A673 (cell line): ENCODE measurements around the gene RTN4RL2. TPM values are rescaled to one million over a fixed set of nuclear protein-coding genes. Genes with fewer than 3 reads are reported as not detected.

Source experiments
- BruUV-seq: library from RNA; stranded (reverse); fragments of 400-500 nt; replicated peaks from 2 replicates; lab custom pipeline; 2021; lab: Mats Ljungman, UMichigan
- CTCF ChIA-PET: fragments of 300-600 bp; sonication (Branson Sonifier 250); formaldehyde crosslinking; loops from one replicate; lab custom pipeline; 2022; ENCODE audit warnings: antibody characterized with exemption; lab: Charles Lee
- POLR2A ChIA-PET: fragments of 300-600 bp; sonication (Branson Sonifier 250); formaldehyde crosslinking; loops from one replicate; lab custom pipeline; 2022; ENCODE audit warnings: antibody characterized with exemption; ENCODE audit not compliant: low non-redundant PET; lab: Charles Lee
- DNase-seq: peaks from one replicate; pipeline ENCODE4 v3.0.0-alpha.2; 2015; ENCODE audit warnings: low spot score
- H3K27ac ChIP-seq: fragments of 200-600 bp; sonication (generic); 2 replicates; pipeline ENCODE4 v1.5.1; 2016; ENCODE audit warnings: mixed run types, low read depth, mild to moderate bottlenecking, mixed read lengths, antibody characterized with exemption, low read length; ENCODE audit not compliant: poor library complexity, severe bottlenecking
- H3K27me3 ChIP-seq: fragments of 200-600 bp; sonication (generic); replicated peaks from 2 replicates; pipeline ENCODE4 v1.6.1; 2017; ENCODE audit warnings: mixed run types, low read depth, mild to moderate bottlenecking, mixed read lengths, antibody characterized with exemption, low read length; ENCODE audit not compliant: insufficient read depth, poor library complexity
- H3K36me3 ChIP-seq: fragments of 200-600 bp; sonication (generic); 2 replicates; pipeline ENCODE4 v1.6.1; 2016; ENCODE audit warnings: mixed run types, mild to moderate bottlenecking, mixed read lengths, antibody characterized with exemption, low read length; ENCODE audit not compliant: insufficient read depth, poor library complexity, severe bottlenecking
- H3K4me1 ChIP-seq: fragments of 200-600 bp; sonication (generic); 2 replicates; pipeline ENCODE4 v1.6.1; 2017; ENCODE audit warnings: mixed run types, mild to moderate bottlenecking, mixed read lengths, antibody characterized with exemption, low read length; ENCODE audit not compliant: insufficient read depth, poor library complexity, severe bottlenecking
- H3K4me3 ChIP-seq: fragments of 200-600 bp; sonication (generic); 2 replicates; pipeline ENCODE4 v1.5.1; 2016; ENCODE audit warnings: low read depth, mixed run types, mild to moderate bottlenecking, mixed read lengths, low read length; ENCODE audit not compliant: poor library complexity, severe bottlenecking
- H3K9me3 ChIP-seq: fragments of 200-600 bp; sonication (generic); 2 replicates; pipeline ENCODE4 v1.6.1; 2016; ENCODE audit warnings: mixed run types, low read depth, mild to moderate bottlenecking, mixed read lengths, antibody characterized with exemption, low read length; ENCODE audit not compliant: poor library complexity, severe bottlenecking
- CTCF ChIP-seq: fragments of 300-800, 200-600 bp; sonication (generic); conservative IDR thresholded peaks from 2 replicates; pipeline ENCODE4 v1.5.1; 2017; ENCODE audit warnings: low read depth, mild to moderate bottlenecking, antibody characterized with exemption, low read length, moderate library complexity, mixed read lengths
- EZH2 ChIP-seq: fragments of 200-600 bp; sonication (generic); IDR thresholded peaks from 2 replicates; pipeline ENCODE4 v1.6.1; 2017; ENCODE audit warnings: borderline replicate concordance, low read depth, mild to moderate bottlenecking, mixed read lengths, antibody characterized with exemption, low read length; ENCODE audit not compliant: poor library complexity, severe bottlenecking
- intact Hi-C: fragments of 100-400 bp; cut with micrococcal nuclease; formaldehyde crosslinking; loops from one replicate; pipeline ENCODE4 v1.10.0; 2022; ENCODE audit not compliant: unreplicated experiment
- total RNA-seq: library from RNA; stranded (reverse); gene quantifications from 2 replicates; pipeline ENCODE4 v1.2.3, GENCODE V29; 2021

RTN4RL2 gene
- total RNA-seq, 1 experiment from 2014 or later = 5.2 TPM

- TF ChIP-seq CTCF (peak; percentile 96), EZH2 (no peak)
Observed at GRCh38 chr11:57480409-57481137, 20.2 kb downstream of the RTN4RL2 start.

GRCh38 chr11:57481315-57481714 is 21.0 kb downstream of the RTN4RL2 start:
- H3K9me3 ChIP-seq = no peaks in the 10 kb centered on the region
- H3K27me3 ChIP-seq = no peaks in the 10 kb centered on the region
- intact Hi-C loops = no loop called here
- H3K4me1 ChIP-seq = peaks cover 16% of the 10 kb centered on the region
- no peak for DNase-seq
- TF ChIP-seq EZH2 = no peak
- no peak for TF ChIP-seq CTCF
- H3K36me3 ChIP-seq = no peaks in the 10 kb centered on the region
- ChIA-PET POLR2A (no interaction called here), CTCF (interaction anchor here (0.7 to 1.0 kb wide), 2 partner anchors 9 to 23 kb away, joined by 4 to 6 read pairs; no protein-coding TSS in a partner anchor)
- H3K4me3 ChIP-seq = no peak overlapping the region
- no peak overlapping the region for H3K27ac ChIP-seq
- BruUV-seq = no TSS peak

More at GRCh38 chr11:57480409-57481137, 20.2 kb downstream of the RTN4RL2 start:
- H3K4me1 ChIP-seq = peaks cover 16% of the 10 kb centered on the region
- peak; percentile 87 for DNase-seq
- intact Hi-C loops = loop anchor here (1.0 kb wide), 1 partner anchor 22 kb away; no protein-coding TSS in a partner anchor
- no peaks in the 10 kb centered on the region for H3K36me3 ChIP-seq
- no TSS peak for BruUV-seq
- ChIA-PET POLR2A (interaction anchor here (0.6 kb wide), 1 partner anchor 292 kb away, joined by 8 read pairs; no protein-coding TSS in a partner anchor), CTCF (interaction anchor here (0.7 to 1.0 kb wide), 3 partner anchors 22 to 135 kb away, joined by 3 to 4 read pairs (median 3); no protein-coding TSS in a partner anchor)
- peaks cover 4% of the 10 kb centered on the region for H3K27me3 ChIP-seq
- no peak overlapping the region for H3K27ac ChIP-seq
- H3K9me3 ChIP-seq = no peaks in the 10 kb centered on the region
- no peak overlapping the region for H3K4me3 ChIP-seq

- Histone ChIP-seq H3K4me3 (peak overlapping the region; percentile 61), H3K27me3 (no peaks in the 10 kb centered on the region), H3K4me1 (peaks cover 16% of the 10 kb centered on the region), H3K27ac (peak overlapping the region; percentile 39), H3K36me3 (no peaks in the 10 kb centered on the region), H3K9me3 (no peaks in the 10 kb centered on the region)
- BruUV-seq = no TSS peak
- CTCF ChIA-PET = interaction anchor here (0.5 to 2.8 kb wide), 4 partner anchors 8 to 162 kb away, joined by 6 to 13 read pairs (median 12); no protein-coding TSS in a partner anchor
- TF ChIP-seq CTCF (no peak), EZH2 (no peak)
- intact Hi-C loops = loop anchor here (2.0 kb wide), 2 partner anchors 45 to 135 kb away; no protein-coding TSS in a partner anchor
- no peak for DNase-seq
- POLR2A ChIA-PET = no interaction called here
Observed at GRCh38 chr11:57481915-57482781, 21.8 kb downstream of the RTN4RL2 start.
